CD4-positive, CD25-positive, alpha-beta regulatory T cell (primary cell): ENCODE results near the gene MORC2. TPM values are rescaled to one million over a fixed set of nuclear protein-coding genes. Genes with fewer than 3 reads are reported as not detected.
A peak's percentile ranks its signal among the peaks of the same experiment; 100 is the strongest.

Experiments used
- ATAC-seq, 2 donors: fragments of 150-1000 bp; cut with Tn5 transposase; one replicate each; pipeline ENCODE4 v1.10.0; 2021; ENCODE audit warnings: low read depth in 2 of 2, moderate number of reproducible peaks in 2 of 2, moderate library complexity in 1 of 2
- DNase-seq, 3 donors: peaks; one replicate each; pipeline versions ENCODE4 v3.0.0 to v3.0.0-alpha.2; 2012 to 2022; ENCODE audit warnings: mixed read lengths in 1 of 3
- H3K27ac ChIP-seq: one replicate; pipeline ENCODE4 v1.7.0; 2013; ENCODE audit warnings: mild to moderate bottlenecking, low read length; ENCODE audit not compliant: insufficient read depth, poor library complexity, severe bottlenecking
- H3K27me3 ChIP-seq: one replicate; pipeline ENCODE4 v1.7.0; 2013; ENCODE audit warnings: low read length; ENCODE audit not compliant: control insufficient read depth, insufficient read depth
- H3K36me3 ChIP-seq: one replicate; pipeline ENCODE4 v1.7.0; 2013; ENCODE audit warnings: mild to moderate bottlenecking, low read length, moderate library complexity; ENCODE audit not compliant: control insufficient read depth, insufficient read depth
- H3K4me1 ChIP-seq: 2 replicates; pipeline ENCODE4 v1.7.0; 2013; ENCODE audit warnings: mild to moderate bottlenecking, low read length; ENCODE audit not compliant: insufficient read depth, control insufficient read depth, poor library complexity, severe bottlenecking
- H3K4me3 ChIP-seq: one replicate; pipeline ENCODE4 v1.7.0; 2013; ENCODE audit warnings: low read depth, mild to moderate bottlenecking, low read length, moderate library complexity
- H3K9me3 ChIP-seq, 2 experiments: 1 replicate in 1 of 2; 2 replicates in 1 of 2; pipeline ENCODE4 v1.7.0; 2013; ENCODE audit warnings: low read length in 2 of 2, mild to moderate bottlenecking in 1 of 2, moderate library complexity in 1 of 2; ENCODE audit not compliant: control insufficient read depth in 2 of 2
- H3K27ac Mint-ChIP-seq, 3 donors: one replicate each; pipeline ENCODE4 v1.8.0; 2020 to 2022; ENCODE audit warnings: mild to moderate bottlenecking in 3 of 3, mixed read lengths in 3 of 3, moderate library complexity in 2 of 3
- H3K27me3 Mint-ChIP-seq: one replicate; pipeline ENCODE4 v1.8.0; 2022; ENCODE audit warnings: mild to moderate bottlenecking, mixed read lengths
- H3K36me3 Mint-ChIP-seq: one replicate; pipeline ENCODE4 v1.8.0; 2020; ENCODE audit warnings: mixed read lengths
- H3K4me1 Mint-ChIP-seq, 4 donors: one replicate each; pipeline ENCODE4 v1.8.0; 2020 to 2022; ENCODE audit warnings: mixed read lengths in 4 of 4, mild to moderate bottlenecking in 1 of 4
- H3K4me3 Mint-ChIP-seq, 4 donors: one replicate each; pipeline ENCODE4 v1.8.0; 2020 to 2022; ENCODE audit warnings: mild to moderate bottlenecking in 4 of 4, mixed read lengths in 4 of 4, moderate library complexity in 3 of 4
- H3K9me3 Mint-ChIP-seq, 7 donors: one replicate each; pipeline ENCODE4 v1.8.0; 2020 to 2022; ENCODE audit warnings: mixed read lengths in 7 of 7, mild to moderate bottlenecking in 3 of 7, moderate library complexity in 2 of 7
- polyA plus RNA-seq, 4 donors: library from polyadenylated mRNA; unstranded; fragments of 300-500 nt; fragmentation: Illumina TruSeq; gene quantifications; one replicate each; pipeline ENCODE4 v1.2.3, GENCODE V29; 2021
- total RNA-seq: library from RNA; stranded (reverse); gene quantifications from one replicate; pipeline ENCODE4 v1.2.3, GENCODE V29; 2022

Gene MORC2
- total and polyA plus RNA-seq, 5 donors from 2014 or later, result 7.6 to 39.0 (median 16.4) TPM

DNA sequence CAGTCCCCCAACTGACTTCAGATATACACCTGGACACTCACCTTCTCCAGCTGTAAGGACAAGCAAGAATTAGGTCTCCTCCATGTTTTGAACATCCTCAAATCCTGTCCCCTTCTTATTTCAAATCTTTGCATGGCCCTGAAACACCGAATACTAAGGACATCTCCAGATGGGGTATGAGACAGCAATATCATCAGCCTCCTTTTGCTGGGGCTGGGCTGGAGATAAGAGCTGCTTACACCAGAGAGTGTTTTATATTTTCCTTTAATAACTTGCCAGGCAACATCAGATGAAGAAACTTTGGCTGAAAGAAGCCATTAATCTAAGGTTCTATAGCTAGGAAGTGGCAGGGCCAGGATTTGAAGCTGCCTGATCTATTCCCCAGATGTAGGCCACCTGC, 22.1 kb upstream of the MORC2 start:
- peaks cover 0 to 31% (median 13%) of the 10 kb centered on the region in 7 donors for H3K9me3 Mint-ChIP-seq
- no peak for DNase-seq
- Histone ChIP-seq H3K9me3 (peaks cover 20 to 53% of the 10 kb centered on the region in 2 experiments), H3K4me1 (no peaks in the 10 kb centered on the region), H3K36me3 (no peaks in the 10 kb centered on the region), H3K27ac (no peak overlapping the region), H3K27me3 (peaks cover 3% of the 10 kb centered on the region), H3K4me3 (no peak overlapping the region)
- no peak overlapping the region for H3K4me3 Mint-ChIP-seq
- H3K36me3 Mint-ChIP-seq, result peaks cover 4% of the 10 kb centered on the region
- no peaks in the 10 kb centered on the region for H3K4me1 Mint-ChIP-seq
- H3K27me3 Mint-ChIP-seq, result peaks cover 9% of the 10 kb centered on the region
- no peak for ATAC-seq
- no peak overlapping the region for H3K27ac Mint-ChIP-seq

DNA sequence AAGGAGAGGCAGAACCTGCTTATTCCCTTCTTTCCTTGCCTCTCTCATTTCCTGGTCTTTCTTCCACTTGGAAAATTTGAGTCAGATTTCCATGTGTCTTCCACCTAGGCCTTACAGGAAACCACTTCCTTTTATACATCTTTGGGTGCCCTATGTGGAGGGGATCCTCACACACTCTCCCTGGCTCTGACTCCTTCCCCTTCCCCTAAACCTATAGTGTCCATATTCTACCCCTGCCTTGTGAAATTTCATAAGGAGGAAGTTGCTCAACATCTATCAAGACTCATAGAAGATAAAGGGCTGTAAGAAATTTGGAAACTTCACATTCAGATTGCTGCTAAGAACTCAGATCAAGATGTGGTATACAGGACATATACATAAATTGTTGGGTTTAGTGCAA, 20.9 kb upstream of the MORC2 start:
- H3K4me1 Mint-ChIP-seq, result no peaks in the 10 kb centered on the region
- Histone ChIP-seq H3K9me3 (peaks cover 24 to 61% of the 10 kb centered on the region in 2 experiments), H3K36me3 (no peaks in the 10 kb centered on the region), H3K4me3 (no peak overlapping the region), H3K27me3 (no peaks in the 10 kb centered on the region), H3K4me1 (no peaks in the 10 kb centered on the region), H3K27ac (no peak overlapping the region)
- peaks cover 9% of the 10 kb centered on the region for H3K27me3 Mint-ChIP-seq
- ATAC-seq, result no peak
- no peak overlapping the region for H3K27ac Mint-ChIP-seq
- H3K36me3 Mint-ChIP-seq, result peaks cover 4% of the 10 kb centered on the region
- no peak for DNase-seq
- H3K9me3 Mint-ChIP-seq, result peaks cover 4 to 37% (median 17%) of the 10 kb centered on the region in 7 donors
- H3K4me3 Mint-ChIP-seq, result no peak overlapping the region

DNA sequence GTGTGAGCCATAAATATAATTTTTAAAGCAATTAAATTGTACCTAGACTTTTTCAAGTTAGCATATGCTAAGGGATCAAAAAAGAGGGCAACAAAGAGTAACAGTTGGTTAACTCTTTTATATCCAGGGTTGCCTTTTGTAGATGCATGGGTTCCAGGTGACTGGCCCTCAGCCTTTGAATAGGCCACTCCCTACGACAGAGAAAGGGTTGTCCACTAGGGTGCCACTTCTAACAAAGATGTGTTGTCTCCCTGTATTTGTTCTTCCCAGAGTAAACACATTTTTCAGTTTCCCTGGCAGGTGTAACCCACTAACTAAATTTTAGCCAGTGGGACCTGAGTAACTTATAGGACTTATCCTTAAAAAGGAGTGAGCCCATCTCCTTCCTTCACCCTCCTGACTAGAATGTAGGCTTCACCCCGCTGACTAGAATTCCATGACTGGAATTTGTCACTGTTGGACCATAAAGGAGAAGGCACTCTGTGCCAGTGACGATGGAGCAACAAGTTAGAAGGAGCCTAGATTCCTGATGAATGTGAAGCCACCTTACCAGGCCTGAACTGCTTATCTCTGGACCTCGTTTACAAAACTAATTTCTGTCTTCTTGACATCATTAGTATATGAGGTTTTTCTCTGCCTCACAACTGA, 17.1 kb upstream of the MORC2 start:
- no peak overlapping the region for H3K27ac Mint-ChIP-seq
- no peak overlapping the region for H3K4me3 ChIP-seq
- H3K27ac ChIP-seq, result no peak overlapping the region
- no peak overlapping the region for H3K4me3 Mint-ChIP-seq
- H3K4me1 Mint-ChIP-seq, result no peaks in the 10 kb centered on the region
- H3K9me3 Mint-ChIP-seq, result peaks cover 3 to 63% (median 38%) of the 10 kb centered on the region in 7 donors
- no peaks in the 10 kb centered on the region for H3K4me1 ChIP-seq
- H3K27me3 ChIP-seq, result no peaks in the 10 kb centered on the region
- peaks cover 9% of the 10 kb centered on the region for H3K27me3 Mint-ChIP-seq
- no peaks in the 10 kb centered on the region for H3K36me3 ChIP-seq
- H3K36me3 Mint-ChIP-seq, result peaks cover 4% of the 10 kb centered on the region
- DNase-seq (no peak), ATAC-seq (no peak)
- H3K9me3 ChIP-seq, result peaks cover 44 to 89% of the 10 kb centered on the region in 2 experiments

DNA sequence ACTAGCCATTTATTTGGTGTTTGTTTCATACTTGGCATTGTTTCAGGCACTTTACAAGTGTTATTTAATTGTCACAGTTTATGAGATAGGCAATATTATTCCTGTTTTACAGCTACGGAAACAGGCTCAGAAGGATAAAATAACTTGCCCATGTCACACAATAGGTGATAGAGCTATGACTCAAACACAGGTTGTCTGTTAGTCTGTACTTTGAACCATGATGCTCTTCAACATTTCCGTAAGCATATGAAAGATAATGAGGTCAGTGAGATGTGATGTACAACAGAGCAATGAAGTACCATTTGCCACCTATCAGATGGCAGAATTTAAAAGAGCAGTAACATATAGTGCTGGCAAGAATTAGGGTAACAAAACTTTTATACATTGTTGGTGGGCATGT, 15.7 kb upstream of the MORC2 start:
- Mint-ChIP-seq H3K27me3 (peaks cover 4% of the 10 kb centered on the region), H3K27ac (no peak overlapping the region), H3K4me3 (no peak overlapping the region), H3K4me1 (no peaks in the 10 kb centered on the region), H3K9me3 (peaks cover 3 to 67% (median 39%) of the 10 kb centered on the region in 7 donors), H3K36me3 (no peaks in the 10 kb centered on the region)
- H3K27ac ChIP-seq, result no peak overlapping the region
- no peak overlapping the region for H3K4me3 ChIP-seq
- peaks cover 52 to 91% of the 10 kb centered on the region in 2 experiments for H3K9me3 ChIP-seq
- DNase-seq, result no peak
- no peaks in the 10 kb centered on the region for H3K4me1 ChIP-seq
- H3K27me3 ChIP-seq, result no peaks in the 10 kb centered on the region
- no peaks in the 10 kb centered on the region for H3K36me3 ChIP-seq
- no peak for ATAC-seq

DNA sequence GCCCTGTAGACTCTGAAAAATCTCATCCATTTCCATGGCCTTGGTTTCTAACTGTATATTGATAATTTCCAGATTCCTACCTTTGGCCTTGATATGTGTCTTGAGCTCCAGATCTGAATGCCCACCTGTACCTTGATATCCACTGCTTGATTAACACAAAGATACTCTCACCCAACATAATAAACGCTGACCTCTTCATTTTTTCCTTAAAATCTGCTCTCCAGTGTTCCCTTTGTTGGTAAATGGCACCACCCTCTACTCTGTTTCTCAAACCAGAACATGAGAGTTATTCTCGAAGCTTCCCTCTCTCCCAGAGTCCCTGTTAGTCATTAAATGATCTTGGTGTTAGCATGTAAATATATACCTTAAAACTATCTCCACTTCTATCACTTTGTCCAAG, 13.9 kb upstream of the MORC2 start:
- peaks cover 0 to 76% (median 39%) of the 10 kb centered on the region in 7 donors for H3K9me3 Mint-ChIP-seq
- Histone ChIP-seq H3K4me3 (no peak overlapping the region), H3K9me3 (peaks cover 64 to 89% of the 10 kb centered on the region in 2 experiments), H3K27ac (no peak overlapping the region), H3K36me3 (no peaks in the 10 kb centered on the region), H3K4me1 (no peaks in the 10 kb centered on the region), H3K27me3 (no peaks in the 10 kb centered on the region)
- no peak overlapping the region for H3K27ac Mint-ChIP-seq
- no peak for DNase-seq
- H3K27me3 Mint-ChIP-seq, result peaks cover 2% of the 10 kb centered on the region
- H3K4me1 Mint-ChIP-seq, result peaks cover 0 to 4% (median 0%) of the 10 kb centered on the region in 4 donors
- no peaks in the 10 kb centered on the region for H3K36me3 Mint-ChIP-seq
- ATAC-seq, result no peak
- no peak overlapping the region for H3K4me3 Mint-ChIP-seq

DNA sequence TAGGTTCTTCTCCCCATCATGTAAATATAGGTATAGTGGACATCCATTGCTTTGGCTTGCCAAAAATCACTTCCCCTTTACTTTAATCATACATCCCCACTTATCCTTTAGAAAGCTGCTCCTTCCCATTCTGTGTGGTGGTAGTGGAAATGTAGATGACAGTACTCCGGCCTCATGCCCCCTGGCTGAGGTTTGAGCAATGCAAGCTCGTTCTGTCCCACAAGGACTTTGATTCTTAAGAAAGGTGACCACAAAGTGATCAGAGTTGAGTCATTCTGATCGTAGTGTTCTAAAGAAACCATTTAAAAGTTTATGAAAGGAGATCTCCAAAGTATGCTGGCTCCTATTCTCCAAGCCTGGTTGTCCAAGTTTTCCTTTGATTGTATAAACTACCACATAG, 11.4 kb upstream of the MORC2 start:
- ATAC-seq (no peak), DNase-seq (no peak)
- Mint-ChIP-seq H3K4me3 (no peak overlapping the region), H3K27ac (peak overlapping the region in 1 of 3 donors; percentile 44), H3K36me3 (peaks cover 6% of the 10 kb centered on the region), H3K27me3 (no peaks in the 10 kb centered on the region), H3K4me1 (peaks cover 0 to 5% (median 2%) of the 10 kb centered on the region in 4 donors), H3K9me3 (peaks cover 1 to 88% (median 46%) of the 10 kb centered on the region in 7 donors)
- no peaks in the 10 kb centered on the region for H3K27me3 ChIP-seq
- H3K4me1 ChIP-seq, result no peaks in the 10 kb centered on the region
- H3K9me3 ChIP-seq, result peaks cover 83 to 95% of the 10 kb centered on the region in 2 experiments
- no peak overlapping the region for H3K4me3 ChIP-seq
- H3K36me3 ChIP-seq, result peaks cover 5% of the 10 kb centered on the region
- H3K27ac ChIP-seq, result no peak overlapping the region

DNA sequence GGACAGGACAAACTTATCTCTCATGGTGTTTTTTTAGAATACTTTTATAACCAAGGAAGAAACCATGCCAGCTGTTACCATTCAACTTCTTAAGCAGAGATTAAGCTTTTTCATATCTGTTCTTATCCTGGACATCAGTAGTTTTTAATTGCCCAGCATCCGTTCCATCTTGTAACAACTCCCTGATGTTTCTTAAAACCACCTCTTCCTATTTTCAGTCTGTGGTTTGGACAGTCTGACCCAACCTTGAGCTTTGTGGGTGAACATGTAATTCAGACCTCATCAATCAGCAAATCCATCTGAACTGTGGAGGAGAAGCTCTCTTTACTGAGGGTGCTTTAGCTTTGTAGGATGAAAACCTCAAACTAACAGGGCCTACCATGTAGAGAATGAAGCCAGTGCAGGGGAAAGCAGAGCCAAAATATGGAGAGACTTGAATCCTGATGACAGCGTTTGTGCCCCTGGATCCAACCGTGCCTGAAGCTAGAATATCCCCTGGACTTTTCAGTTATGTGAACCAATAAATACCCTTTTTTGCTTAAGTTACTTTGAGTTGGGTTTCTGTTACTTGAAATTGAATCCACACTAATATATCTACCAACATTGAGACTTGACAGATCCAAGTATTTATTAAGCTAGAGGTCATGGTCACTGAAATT, 9.9 kb upstream of the MORC2 start:
- H3K4me3 Mint-ChIP-seq, result no peak overlapping the region
- no peaks in the 10 kb centered on the region for H3K27me3 ChIP-seq
- peaks cover 0 to 9% (median 2%) of the 10 kb centered on the region in 4 donors for H3K4me1 Mint-ChIP-seq
- H3K9me3 ChIP-seq, result peaks cover 89 to 95% of the 10 kb centered on the region in 2 experiments
- peaks cover 16% of the 10 kb centered on the region for H3K36me3 ChIP-seq
- no peaks in the 10 kb centered on the region for H3K4me1 ChIP-seq
- H3K4me3 ChIP-seq, result no peak overlapping the region
- ATAC-seq, result no peak
- H3K36me3 Mint-ChIP-seq, result peaks cover 17% of the 10 kb centered on the region
- H3K27me3 Mint-ChIP-seq, result no peaks in the 10 kb centered on the region
- H3K9me3 Mint-ChIP-seq, result peaks cover 1 to 87% (median 39%) of the 10 kb centered on the region in 7 donors
- no peak overlapping the region for H3K27ac ChIP-seq
- H3K27ac Mint-ChIP-seq, result peak overlapping the region in 1 of 3 donors; percentile 84
- DNase-seq, result no peak
